HFF-Myc (cell line): ENCODE data around the gene SNX4.

Experiments used
- DNase-seq: peaks from one replicate; pipeline ENCODE4 v3.0.0-alpha.2; 2011; ENCODE audit warnings: low read depth; ENCODE audit errors: extremely low read depth
- H3K4me3 ChIP-seq: replicated peaks from 2 replicates; pipeline ENCODE4 v1.5.1; 2011; ENCODE audit warnings: low read depth, mild to moderate bottlenecking, control low read depth, low read length
- TF ChIP-seq, protein P1 (sequence below): IDR thresholded peaks from 2 replicates; pipeline ENCODE4 v1.5.1; 2012; ENCODE audit warnings: mild to moderate bottlenecking, low read depth, low read length, control low read depth; ENCODE audit errors: missing control alignments

The SNX4 gene

DNA sequence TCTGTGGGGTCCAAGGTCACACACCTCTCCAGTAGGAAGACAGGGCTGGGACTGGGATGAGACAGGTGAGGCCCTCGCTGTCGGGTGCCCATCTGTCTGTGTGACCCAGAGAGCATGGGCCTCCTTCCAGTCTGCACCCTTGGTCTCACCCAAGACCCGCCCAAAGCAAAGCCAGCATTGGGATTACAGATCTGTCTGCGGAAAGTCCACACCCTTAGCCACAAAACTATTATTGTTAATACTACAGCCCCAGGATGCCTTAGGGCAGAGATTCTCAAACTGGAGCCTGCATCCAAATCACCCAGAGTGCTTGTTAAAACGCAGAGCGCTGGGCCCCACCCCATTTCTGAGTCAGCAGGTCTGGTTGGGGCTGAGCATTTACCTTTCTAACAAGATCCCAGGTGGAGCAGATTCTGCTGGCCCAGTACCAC, 86.4 kb downstream of the SNX4 start:
- no peak overlapping the region for H3K4me3 ChIP-seq
- no peak for DNase-seq
- TF ChIP-seq, protein P1, sequence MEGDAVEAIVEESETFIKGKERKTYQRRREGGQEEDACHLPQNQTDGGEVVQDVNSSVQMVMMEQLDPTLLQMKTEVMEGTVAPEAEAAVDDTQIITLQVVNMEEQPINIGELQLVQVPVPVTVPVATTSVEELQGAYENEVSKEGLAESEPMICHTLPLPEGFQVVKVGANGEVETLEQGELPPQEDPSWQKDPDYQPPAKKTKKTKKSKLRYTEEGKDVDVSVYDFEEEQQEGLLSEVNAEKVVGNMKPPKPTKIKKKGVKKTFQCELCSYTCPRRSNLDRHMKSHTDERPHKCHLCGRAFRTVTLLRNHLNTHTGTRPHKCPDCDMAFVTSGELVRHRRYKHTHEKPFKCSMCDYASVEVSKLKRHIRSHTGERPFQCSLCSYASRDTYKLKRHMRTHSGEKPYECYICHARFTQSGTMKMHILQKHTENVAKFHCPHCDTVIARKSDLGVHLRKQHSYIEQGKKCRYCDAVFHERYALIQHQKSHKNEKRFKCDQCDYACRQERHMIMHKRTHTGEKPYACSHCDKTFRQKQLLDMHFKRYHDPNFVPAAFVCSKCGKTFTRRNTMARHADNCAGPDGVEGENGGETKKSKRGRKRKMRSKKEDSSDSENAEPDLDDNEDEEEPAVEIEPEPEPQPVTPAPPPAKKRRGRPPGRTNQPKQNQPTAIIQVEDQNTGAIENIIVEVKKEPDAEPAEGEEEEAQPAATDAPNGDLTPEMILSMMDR, result no peak

- TF ChIP-seq, protein P1, result no peak
- no peak for DNase-seq
- H3K4me3 ChIP-seq, result no peak overlapping the region
These were observed 86.9 kb downstream of the SNX4 start for GRCh38 chr3:125433091-125433534.

- DNase-seq, result no peak
- H3K4me3 ChIP-seq, result no peak overlapping the region
- TF ChIP-seq, protein P1, result no peak
These were observed 87.9 kb downstream of the SNX4 start for GRCh38 chr3:125431912-125432790.

- no peak for DNase-seq
- TF ChIP-seq, protein P1, result no peak
- no peak overlapping the region for H3K4me3 ChIP-seq
These were observed 88.6 kb downstream of the SNX4 start for GRCh38 chr3:125431391-125431790.

- TF ChIP-seq, protein P1, result no peak
- H3K4me3 ChIP-seq, result no peak overlapping the region
- no peak for DNase-seq
These were observed 91.7 kb downstream of the SNX4 start for GRCh38 chr3:125428216-125428830.

DNA sequence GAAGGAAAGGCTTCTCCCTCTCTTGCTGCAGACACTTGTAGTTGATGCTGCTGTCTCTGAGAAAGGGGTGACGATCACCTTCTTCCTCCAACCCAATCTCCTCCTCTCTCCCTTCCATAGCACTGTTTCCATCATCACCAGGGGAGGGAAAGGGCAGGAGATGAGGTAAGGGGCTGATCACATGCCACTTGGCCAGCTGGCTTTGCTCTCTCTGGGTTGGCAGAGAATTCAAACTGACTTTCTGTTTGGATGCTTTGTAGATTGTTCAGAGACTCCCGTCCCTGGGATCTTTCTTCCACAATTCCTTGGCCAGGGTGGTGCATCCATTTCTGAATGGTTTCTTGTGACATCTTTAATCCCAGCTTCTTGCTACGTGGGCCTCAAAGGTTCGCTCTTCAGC, 101.7 kb downstream of the SNX4 start:
- no peak for DNase-seq
- TF ChIP-seq, protein P1, result no peak
- no peak overlapping the region for H3K4me3 ChIP-seq
